NOMO-1 treated with dmso at 0.1 percent for 144 hours (cell line): ENCODE data around the gene PLCB4.

Experiments used
- DNase-seq: peaks from one replicate; lab custom pipeline; 2025; ENCODE audit not compliant: unreplicated experiment; lab: John Stamatoyannopoulos, UW

The PLCB4 gene

GRCh38 chr20:9100691-9101090, 31.8 kb downstream of the PLCB4 start:
- DNase-seq, result no peak

GRCh38 chr20:9102456-9102855, 33.6 kb downstream of the PLCB4 start:
- DNase-seq, result no peak

- DNase-seq, result no peak
Observed at GRCh38 chr20:9103955-9104354, 35.1 kb downstream of the PLCB4 start.

DNA sequence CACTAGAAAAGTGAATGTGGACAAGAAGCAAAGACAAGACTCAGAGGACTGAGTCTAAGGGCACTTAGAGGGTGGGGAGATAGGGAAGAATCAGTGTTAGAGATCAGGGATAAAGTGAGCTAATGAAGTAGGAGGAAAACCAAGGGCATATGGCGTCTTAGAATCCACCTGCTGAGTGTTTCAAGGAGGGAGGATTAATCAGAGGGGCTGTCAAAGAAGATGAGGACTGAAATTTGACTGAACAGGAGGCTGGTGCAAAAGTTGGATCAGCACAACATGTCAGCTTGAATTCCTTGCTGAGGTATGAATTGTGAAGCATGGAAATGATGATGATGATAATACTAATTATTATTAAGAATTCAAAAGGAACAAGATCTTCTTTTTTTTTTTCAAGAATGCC, 39.4 kb downstream of the PLCB4 start:
- no peak for DNase-seq

- DNase-seq, result no peak
Observed at GRCh38 chr20:9109566-9109965, 40.7 kb downstream of the PLCB4 start.

DNA sequence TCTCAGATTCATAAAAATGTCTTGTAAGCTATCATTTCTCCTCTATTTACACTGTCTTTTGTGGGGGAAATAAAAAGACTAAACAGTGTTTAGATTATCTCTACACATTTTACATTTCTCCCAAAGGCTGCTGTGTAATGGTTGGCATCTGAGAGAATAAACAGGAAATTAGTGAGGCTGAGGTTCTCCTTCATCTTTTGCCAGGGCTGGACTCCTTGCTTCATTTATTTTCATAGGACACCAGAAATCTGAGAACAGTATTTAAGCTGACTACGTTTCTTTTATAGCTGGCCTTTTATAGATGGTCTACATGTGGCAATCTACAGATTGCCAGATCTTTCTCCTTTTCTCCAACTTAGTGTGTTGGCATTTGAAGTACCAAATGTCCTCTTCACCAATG, 41.5 kb downstream of the PLCB4 start:
- no peak for DNase-seq

- no peak for DNase-seq
Observed at GRCh38 chr20:9110916-9111432, 42.1 kb downstream of the PLCB4 start.

DNA sequence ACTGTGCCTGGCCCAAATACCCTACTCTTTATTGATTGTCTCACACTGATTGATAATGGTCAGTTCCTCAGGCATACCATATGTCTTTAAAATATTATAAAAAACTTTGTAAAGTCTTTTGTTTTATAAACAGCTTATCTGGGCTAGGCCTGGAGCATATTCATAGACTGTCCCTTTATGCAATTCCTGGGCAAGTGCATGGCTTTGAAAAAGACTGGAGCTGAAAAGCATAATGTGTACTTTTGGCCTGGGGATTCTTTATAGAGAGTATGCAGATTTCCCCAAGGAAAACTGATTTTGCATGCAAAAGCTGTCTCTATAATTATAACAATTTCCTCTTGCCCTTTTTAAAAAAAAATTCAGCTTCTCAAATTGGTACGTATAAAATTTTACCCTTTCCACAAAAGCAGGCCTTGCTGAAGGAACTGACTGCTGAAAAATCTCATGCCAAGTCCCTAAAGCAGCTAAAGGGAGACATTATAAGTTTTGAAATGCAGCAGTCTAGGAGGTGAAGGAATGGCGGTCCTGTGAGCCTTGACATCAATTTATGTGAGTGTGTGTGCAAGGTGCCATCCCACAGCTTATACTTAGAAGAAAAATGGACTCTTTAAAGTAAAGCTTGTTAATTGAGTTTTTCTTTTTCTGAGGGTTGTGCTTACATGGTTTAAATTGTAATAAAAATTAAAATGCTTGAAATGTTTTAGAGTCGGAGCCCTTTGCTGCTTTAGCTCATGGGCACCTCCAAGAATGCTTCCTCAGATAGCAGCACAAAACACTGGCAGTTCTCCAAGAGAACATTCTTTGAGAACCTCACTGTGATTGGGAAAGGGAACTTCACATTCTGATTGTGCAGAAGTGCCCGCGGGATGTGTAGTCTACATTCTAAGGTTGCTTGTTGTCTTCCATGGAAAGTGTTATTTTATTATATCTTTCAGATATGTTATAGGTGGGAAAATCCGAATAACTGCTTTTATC, 43.9 kb downstream of the PLCB4 start:
- DNase-seq, result no peak

- no peak for DNase-seq
Observed at GRCh38 chr20:9114709-9115108, 45.8 kb downstream of the PLCB4 start.

GRCh38 chr20:9117548-9117947, 48.7 kb downstream of the PLCB4 start:
- no peak for DNase-seq

GRCh38 chr20:9119776-9120175, 50.9 kb downstream of the PLCB4 start:
- no peak for DNase-seq

DNA sequence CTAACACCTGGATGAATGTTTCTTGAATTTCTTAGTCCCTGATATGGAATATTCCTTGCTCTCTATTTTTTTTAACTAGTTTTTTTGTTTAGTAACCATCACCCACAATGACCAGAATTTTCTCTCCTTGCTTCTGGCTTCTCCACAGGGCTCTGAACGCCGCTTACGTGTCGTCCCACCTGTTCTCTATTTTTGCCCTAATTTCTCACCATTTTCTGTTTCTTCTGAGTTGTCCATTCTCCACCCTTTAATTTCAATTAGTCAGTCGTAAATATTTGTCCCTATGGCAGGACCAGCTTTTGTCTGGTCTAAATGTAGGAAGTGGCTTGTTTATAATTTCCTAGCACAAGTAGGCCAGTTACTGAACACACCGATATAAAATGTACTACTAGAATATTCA, 52.3 kb downstream of the PLCB4 start:
- no peak for DNase-seq

DNA sequence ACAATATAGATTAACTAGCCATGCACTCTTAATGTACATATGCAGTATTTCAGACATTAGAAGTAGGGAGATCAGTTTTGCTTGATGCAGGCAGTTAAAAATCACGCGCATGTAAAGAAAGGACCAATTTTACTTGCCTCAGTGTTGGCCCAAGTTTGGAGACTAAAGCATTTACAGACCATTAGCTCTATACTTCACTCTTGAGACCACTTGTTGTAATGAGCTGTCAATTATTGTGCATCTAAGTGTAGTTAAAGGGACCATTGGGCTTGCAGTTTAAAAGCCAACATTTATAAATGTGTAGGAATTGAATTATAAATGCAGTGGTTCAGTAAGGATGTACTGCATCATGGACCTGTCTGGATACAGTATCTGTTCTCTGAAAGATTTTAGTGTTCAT, 53.7 kb downstream of the PLCB4 start:
- no peak for DNase-seq

DNA sequence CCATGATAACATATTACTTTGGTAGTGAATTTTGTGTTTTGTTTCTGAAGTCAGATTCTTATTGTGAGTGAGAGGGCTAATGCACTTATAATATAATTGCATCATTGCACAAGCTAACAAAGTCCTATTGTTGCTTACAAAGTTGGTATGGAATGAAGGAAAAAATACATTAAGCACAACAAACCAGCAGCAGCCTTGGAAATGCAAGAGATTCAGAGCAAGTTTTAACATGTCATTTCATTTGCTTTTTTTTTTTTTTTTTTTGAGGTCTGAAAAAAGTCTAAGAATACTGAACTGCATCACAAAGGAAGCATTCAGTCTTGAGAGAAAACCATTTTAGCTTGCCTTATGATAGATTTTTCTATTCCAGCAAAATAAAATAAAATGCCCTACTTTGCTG, 57.6 kb downstream of the PLCB4 start:
- no peak for DNase-seq

- DNase-seq, result no peak
Observed at GRCh38 chr20:9128568-9128967, 59.7 kb downstream of the PLCB4 start.

DNA sequence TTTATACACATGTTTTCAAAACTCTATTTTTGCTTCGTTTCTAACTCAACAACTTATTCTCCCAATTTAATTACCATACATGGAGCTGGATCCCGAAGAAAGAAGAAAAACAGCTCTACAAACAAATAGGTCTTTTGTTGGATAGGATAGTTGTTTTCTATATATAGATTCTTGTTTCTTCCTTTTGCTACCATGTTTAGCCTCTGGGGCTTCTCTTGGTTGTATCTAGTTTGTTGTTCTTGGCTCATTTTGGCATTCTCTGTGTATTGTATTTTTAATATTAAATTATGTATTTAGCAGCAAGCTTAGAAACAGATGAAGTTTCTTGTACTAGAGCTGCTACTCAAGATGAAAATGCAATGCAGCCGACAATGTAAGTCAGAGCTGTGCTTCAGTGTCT, 60.9 kb downstream of the PLCB4 start:
- no peak for DNase-seq

DNA sequence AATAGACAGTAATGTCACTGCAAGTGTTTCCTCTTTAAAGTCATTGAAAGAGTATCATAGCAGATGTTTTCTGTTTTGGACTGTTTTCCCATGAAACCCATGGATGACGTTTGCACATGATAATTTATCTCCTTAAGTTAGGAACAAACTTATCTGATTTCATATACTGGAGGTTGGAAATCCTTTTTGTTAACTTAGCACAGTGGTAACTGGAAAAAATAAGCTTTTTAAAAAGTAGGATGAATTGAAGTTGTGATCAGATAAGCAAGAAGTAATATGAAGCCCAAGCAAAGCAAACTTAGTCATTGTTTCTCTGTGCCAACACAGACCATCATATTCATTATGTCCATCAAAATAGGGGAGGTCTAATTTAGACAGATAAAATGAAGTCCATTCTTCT, 61.6 kb downstream of the PLCB4 start:
- DNase-seq, result no peak

DNA sequence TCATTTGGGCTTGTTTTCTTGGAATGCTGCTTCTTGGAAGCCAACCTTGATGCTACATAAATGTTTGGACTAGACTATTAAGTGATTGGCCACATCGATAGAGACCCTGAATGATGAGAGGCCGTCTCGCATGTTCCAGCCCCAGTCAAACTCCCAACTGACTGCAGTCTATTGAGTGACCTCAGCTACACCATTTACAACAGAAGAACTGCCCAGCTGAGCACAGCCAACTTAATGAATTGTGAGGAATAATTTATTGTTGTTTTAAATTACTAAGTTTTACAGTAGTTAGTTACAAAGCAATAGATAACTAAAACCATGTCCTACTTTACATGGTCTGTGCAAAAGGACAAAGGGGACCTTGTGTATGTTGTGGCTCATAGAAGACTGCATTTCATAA, 63.0 kb downstream of the PLCB4 start:
- DNase-seq, result no peak

DNA sequence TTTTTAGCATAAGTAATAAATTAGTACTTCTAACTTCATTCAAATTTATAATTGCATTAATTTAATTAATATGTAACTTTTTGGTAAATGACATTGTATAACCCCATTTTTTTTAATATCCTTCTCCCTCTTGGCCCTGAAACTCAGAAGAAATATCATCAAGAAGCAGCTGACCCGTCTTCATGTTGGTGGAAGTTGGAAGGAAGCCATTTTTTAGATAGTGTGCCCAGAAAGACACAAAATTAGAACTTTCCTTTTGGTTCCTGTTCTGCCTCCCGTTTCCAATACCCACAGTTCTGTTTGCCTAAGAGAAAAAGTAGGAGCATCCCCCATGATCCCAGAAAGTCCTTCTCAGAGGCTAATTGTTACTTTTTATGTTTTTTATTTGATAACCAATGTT, 65.5 kb downstream of the PLCB4 start:
- DNase-seq, result no peak

GRCh38 chr20:9136114-9136513, 67.2 kb downstream of the PLCB4 start:
- DNase-seq, result no peak

DNA sequence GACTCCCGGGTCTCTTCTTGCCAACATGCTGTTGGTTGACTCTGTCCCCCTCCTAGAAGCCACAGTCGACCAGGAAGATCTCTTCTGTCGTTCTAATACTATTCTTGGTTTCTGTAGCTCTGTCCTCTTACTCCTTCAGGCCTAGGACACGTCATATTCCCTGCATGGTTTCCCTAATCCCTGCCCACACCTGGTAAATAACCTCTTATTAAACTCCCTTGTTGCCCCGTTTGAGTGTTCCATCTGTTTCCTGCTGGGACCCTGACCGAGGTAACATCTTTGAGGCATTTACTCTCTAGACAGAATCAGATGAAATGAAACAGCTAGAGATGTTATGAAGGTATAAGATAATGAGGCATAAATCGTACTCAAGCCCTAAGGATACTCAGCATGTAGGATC, 68.1 kb downstream of the PLCB4 start:
- no peak for DNase-seq

GRCh38 chr20:9139106-9139833, 70.4 kb downstream of the PLCB4 start:
- DNase-seq, result no peak
